ENCODE data around the gene METTL16. TPM values are rescaled to one million over a fixed set of nuclear protein-coding genes. Genes with fewer than 3 reads are reported as not detected.
A peak's percentile ranks its signal among the peaks of the same experiment; 100 is the strongest.

Gene METTL16
- total RNA-seq (10 to 100 TPM; 18.5 to 31.9 (median 26.5) TPM), polyA plus RNA-seq (10 to 100 TPM in 1 of 2 donors, 1 to 10 TPM in 1; 9.9 to 31.4 TPM)
- long read RNA-seq, donor 1, full-length matches to known transcripts, result 2 of 5 reads
- long read RNA-seq, donor 1, partial matches to known transcripts, result 0 of 5 reads
- long read RNA-seq, donor 1, other reads (novel, unspliced or antisense), result 3 of 5 reads
- long read RNA-seq, donor 2, full-length matches to known transcripts, result 2 of 7 reads
- long read RNA-seq, donor 2, partial matches to known transcripts, result 1 of 7 reads
- long read RNA-seq, donor 2, other reads (novel, unspliced or antisense), result 4 of 7 reads
- long read RNA-seq, donor 3, partial matches to known transcripts, result 2 of 10 reads
- long read RNA-seq, donor 3, other reads (novel, unspliced or antisense), result 8 of 10 reads

GRCh38 chr17:2511462-2512369 lies at the start of gene METTL16:
TSS of gene METTL16 (minus strand) at chr17:2511888. CDS start at chr17:2502331, 9,557 bp downstream.
- Histone ChIP-seq H3K27ac (peak within 1 kb of the TSS; percentile 69 to 97 (median 88)), H3K36me3 (no peaks in the 10 kb centered on the region), H3K4me1 (peaks cover 4 to 38% (median 28%) of the 10 kb centered on the region in 9 donors), H3K9me3 (no peaks in the 10 kb centered on the region), H3K27me3 (no peaks in the 10 kb centered on the region), H3K4me3 (peak within 1 kb of the TSS; percentile 56 to 99 (median 72))
- intact Hi-C loops (cut with DNase I), result loop anchor here in 2 of 10 donors (10.0 kb wide), 1 partner anchor 173 kb away; no protein-coding TSS in a partner anchor
- peak; percentile 94 to 98 for DNase-seq
- TF ChIP-seq, protein P1, sequence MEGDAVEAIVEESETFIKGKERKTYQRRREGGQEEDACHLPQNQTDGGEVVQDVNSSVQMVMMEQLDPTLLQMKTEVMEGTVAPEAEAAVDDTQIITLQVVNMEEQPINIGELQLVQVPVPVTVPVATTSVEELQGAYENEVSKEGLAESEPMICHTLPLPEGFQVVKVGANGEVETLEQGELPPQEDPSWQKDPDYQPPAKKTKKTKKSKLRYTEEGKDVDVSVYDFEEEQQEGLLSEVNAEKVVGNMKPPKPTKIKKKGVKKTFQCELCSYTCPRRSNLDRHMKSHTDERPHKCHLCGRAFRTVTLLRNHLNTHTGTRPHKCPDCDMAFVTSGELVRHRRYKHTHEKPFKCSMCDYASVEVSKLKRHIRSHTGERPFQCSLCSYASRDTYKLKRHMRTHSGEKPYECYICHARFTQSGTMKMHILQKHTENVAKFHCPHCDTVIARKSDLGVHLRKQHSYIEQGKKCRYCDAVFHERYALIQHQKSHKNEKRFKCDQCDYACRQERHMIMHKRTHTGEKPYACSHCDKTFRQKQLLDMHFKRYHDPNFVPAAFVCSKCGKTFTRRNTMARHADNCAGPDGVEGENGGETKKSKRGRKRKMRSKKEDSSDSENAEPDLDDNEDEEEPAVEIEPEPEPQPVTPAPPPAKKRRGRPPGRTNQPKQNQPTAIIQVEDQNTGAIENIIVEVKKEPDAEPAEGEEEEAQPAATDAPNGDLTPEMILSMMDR (IDR thresholded peaks at IDR 0.05), result no peak
- 0 to 1% methylated on average over 49 of the region's 49 CpGs for WGBS, 2 donors
- peak; percentile 99 to 100 (median 100) for ATAC-seq

DNA sequence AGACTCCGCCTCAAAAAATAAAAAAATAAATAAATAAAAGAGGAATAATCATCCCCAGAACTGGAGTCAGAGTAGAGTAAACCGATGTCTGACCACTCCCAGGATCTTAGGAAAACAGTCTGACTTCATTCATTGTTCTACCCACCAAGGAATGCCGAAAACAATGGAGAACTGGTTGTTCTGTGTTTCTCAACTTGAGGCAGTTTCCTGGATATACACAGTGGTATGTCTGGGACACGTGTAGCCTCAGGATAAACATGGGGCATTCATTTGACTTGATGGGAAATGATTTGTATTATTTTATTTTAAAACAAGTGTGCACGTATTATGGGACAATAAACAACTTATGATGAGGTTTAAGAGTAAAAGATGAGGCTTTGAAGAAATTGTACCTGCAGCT lies 49.0 kb upstream of the METTL16 start:
- 73 to 80% methylated on average over 5 of the region's 5 CpGs for WGBS, 2 donors
- no peaks in the 10 kb centered on the region for H3K27me3 ChIP-seq
- ATAC-seq (peak in 2 of 8 donors; percentile 21 to 67), DNase-seq (no peak)
- H3K4me1 ChIP-seq, result no peaks in the 10 kb centered on the region
- no peak overlapping the region for H3K4me3 ChIP-seq
- H3K9me3 ChIP-seq, result peaks cover 0 to 10% (median 4%) of the 10 kb centered on the region in 11 donors
- peak overlapping the region in 1 of 10 donors; percentile 14 for H3K27ac ChIP-seq
- intact Hi-C loops (cut with DNase I), result no loop called here
- no peaks in the 10 kb centered on the region for H3K36me3 ChIP-seq
- TF ChIP-seq, protein P1 (IDR thresholded peaks at IDR 0.05), result no peak

DNA sequence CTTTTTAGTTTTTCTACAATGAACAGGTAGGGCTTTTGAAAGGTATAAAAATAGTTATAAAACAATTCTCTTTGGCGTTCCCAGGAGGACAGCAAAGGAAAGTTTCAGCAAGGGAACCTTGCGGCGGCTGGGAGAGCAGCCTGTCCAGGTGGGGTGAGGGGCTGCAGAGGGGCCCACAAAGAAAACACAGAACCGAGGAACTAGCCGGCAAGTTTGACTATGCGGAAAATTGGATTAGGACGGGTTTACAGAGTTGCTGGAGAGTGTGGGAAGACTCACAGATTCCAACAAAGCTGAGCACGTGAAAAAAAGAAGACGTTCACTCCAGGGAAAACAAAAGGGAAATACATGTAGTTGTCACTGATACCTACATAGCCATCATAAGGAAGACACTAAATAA lies 40.2 kb upstream of the METTL16 start:
- Histone ChIP-seq H3K4me1 (no peaks in the 10 kb centered on the region), H3K27ac (no peak overlapping the region), H3K27me3 (peaks cover 0 to 16% (median 0%) of the 10 kb centered on the region in 7 donors), H3K9me3 (no peaks in the 10 kb centered on the region), H3K4me3 (no peak overlapping the region), H3K36me3 (no peaks in the 10 kb centered on the region)
- DNase-seq (no peak), ATAC-seq (no peak)
- intact Hi-C loops (cut with DNase I), result no loop called here
- TF ChIP-seq, protein P1 (IDR thresholded peaks at IDR 0.05), result no peak
- 45 to 50% methylated on average over 9 of the region's 9 CpGs for whole genome bisulfite sequencing, 2 donors

GRCh38 chr17:2551493-2551892 lies 39.8 kb upstream of the METTL16 start:
- no peak overlapping the region for H3K4me3 ChIP-seq
- DNase-seq (no peak), ATAC-seq (no peak)
- H3K9me3 ChIP-seq, result no peaks in the 10 kb centered on the region
- intact Hi-C loops (cut with DNase I), result no loop called here
- peaks cover 0 to 16% (median 0%) of the 10 kb centered on the region in 7 donors for H3K27me3 ChIP-seq
- WGBS, 2 donors, result 35% methylated on average over 10 of the region's 10 CpGs
- TF ChIP-seq, protein P1 (IDR thresholded peaks at IDR 0.05), result no peak
- H3K36me3 ChIP-seq, result no peaks in the 10 kb centered on the region
- H3K4me1 ChIP-seq, result no peaks in the 10 kb centered on the region
- H3K27ac ChIP-seq, result no peak overlapping the region

Data from heart right ventricle (tissue), 16 donors.